HG03097 (cell line): ENCODE measurements around the gene PCOLCE2.
"Not testable (repeated sequence)": the region's sequence is repeated elsewhere in the genome, so short reads cannot be mapped to it uniquely, and the experiment has no call there.

Source experiments
- ATAC-seq: cut with Tn5 transposase; IDR thresholded peaks from one replicate; pipeline ENCODE4 v1.9.1; 2021; ENCODE audit not compliant: unreplicated experiment, low FRiP score

Gene PCOLCE2

GRCh38 chr3:142875099-142875498 is 13.8 kb downstream of the PCOLCE2 start:
- ATAC-seq, result no peak

GRCh38 chr3:142868382-142868781 is 20.5 kb downstream of the PCOLCE2 start:
- not testable (repeated sequence) for ATAC-seq

- no peak for ATAC-seq
Measured at GRCh38 chr3:142866841-142867631, 21.8 kb downstream of the PCOLCE2 start.

GRCh38 chr3:142863930-142864920 is 24.7 kb downstream of the PCOLCE2 start:
- no peak for ATAC-seq

GRCh38 chr3:142863010-142863817 is 25.7 kb downstream of the PCOLCE2 start:
- no peak for ATAC-seq

- no peak for ATAC-seq
Measured at GRCh38 chr3:142861926-142862325, 27.0 kb downstream of the PCOLCE2 start.

GRCh38 chr3:142858043-142858442 is 30.8 kb downstream of the PCOLCE2 start:
- ATAC-seq, result no peak

GRCh38 chr3:142857056-142857455 is 31.8 kb downstream of the PCOLCE2 start:
- ATAC-seq, result no peak

- no peak for ATAC-seq
Measured at GRCh38 chr3:142853270-142854168, 35.4 kb downstream of the PCOLCE2 start.

- ATAC-seq, result no peak
Measured at GRCh38 chr3:142852009-142852408, 36.9 kb downstream of the PCOLCE2 start.

- ATAC-seq, result no peak
Measured at GRCh38 chr3:142850395-142851023, 38.4 kb downstream of the PCOLCE2 start.

- ATAC-seq, result no peak
Measured at GRCh38 chr3:142849148-142849547, 39.7 kb downstream of the PCOLCE2 start.

GRCh38 chr3:142846779-142847577 is 41.9 kb downstream of the PCOLCE2 start:
- ATAC-seq, result no peak

- ATAC-seq, result no peak
Measured at GRCh38 chr3:142844339-142844977, 44.4 kb downstream of the PCOLCE2 start.

GRCh38 chr3:142839831-142840230 is 49.1 kb downstream of the PCOLCE2 start:
- no peak for ATAC-seq

GRCh38 chr3:142837526-142837925 is 51.4 kb downstream of the PCOLCE2 start:
- no peak for ATAC-seq

GRCh38 chr3:142828703-142829305 is 60.1 kb downstream of the PCOLCE2 start:
- ATAC-seq, result peak; percentile 90
